GM12892 (cell line): ENCODE results near the gene QKI.

Source experiments
- DNase-seq: peaks from one replicate; pipeline ENCODE4 v3.0.0; 2011; ENCODE audit not compliant: insufficient read length
- FAIRE-seq: peaks from 2 replicates; lab custom pipeline; 2011; peaks lifted over from hg19 to GRCh38; lab: Jason Lieb, UNC
- POLR2A ChIP-seq: IDR thresholded peaks from 2 replicates; pipeline ENCODE4 v1.6.1; 2011; ENCODE audit warnings: low read depth, low read length, control low read depth
- POLR2AphosphoS5 ChIP-seq: IDR thresholded peaks from 2 replicates; pipeline ENCODE4 v1.6.1; 2011; ENCODE audit warnings: low read depth, low read length, control low read depth
- TAF1 ChIP-seq: IDR thresholded peaks from 2 replicates; pipeline ENCODE4 v1.6.1; 2011; ENCODE audit warnings: low read depth, mild to moderate bottlenecking, control low read depth, low read length, borderline replicate concordance

Gene QKI

GRCh38 chr6:163394659-163395058, 19.9 kb upstream of the QKI start:
- DNase-seq (no peak), FAIRE-seq (no peak)
- TF ChIP-seq POLR2A (no peak), POLR2AphosphoS5 (no peak), TAF1 (no peak)

- TF ChIP-seq TAF1 (no peak), POLR2A (no peak), POLR2AphosphoS5 (no peak)
- DNase-seq (no peak), FAIRE-seq (no peak)
Observed at GRCh38 chr6:163395122-163395830, 19.2 kb upstream of the QKI start.

- TF ChIP-seq POLR2AphosphoS5 (no peak), POLR2A (no peak), TAF1 (no peak)
- FAIRE-seq: no peak
- DNase-seq: no peak
Observed at GRCh38 chr6:163395831-163396185, 18.7 kb upstream of the QKI start.

- no peak for TF ChIP-seq POLR2A
- no peak for TF ChIP-seq POLR2AphosphoS5
- TF ChIP-seq TAF1: no peak
- FAIRE-seq (no peak), DNase-seq (no peak)
Observed at GRCh38 chr6:163397326-163397725, 17.2 kb upstream of the QKI start.

- TF ChIP-seq POLR2A: no peak
- TF ChIP-seq TAF1: no peak
- TF ChIP-seq POLR2AphosphoS5: no peak
- DNase-seq (no peak), FAIRE-seq (no peak)
Observed at GRCh38 chr6:163398115-163398514, 16.4 kb upstream of the QKI start.

DNA sequence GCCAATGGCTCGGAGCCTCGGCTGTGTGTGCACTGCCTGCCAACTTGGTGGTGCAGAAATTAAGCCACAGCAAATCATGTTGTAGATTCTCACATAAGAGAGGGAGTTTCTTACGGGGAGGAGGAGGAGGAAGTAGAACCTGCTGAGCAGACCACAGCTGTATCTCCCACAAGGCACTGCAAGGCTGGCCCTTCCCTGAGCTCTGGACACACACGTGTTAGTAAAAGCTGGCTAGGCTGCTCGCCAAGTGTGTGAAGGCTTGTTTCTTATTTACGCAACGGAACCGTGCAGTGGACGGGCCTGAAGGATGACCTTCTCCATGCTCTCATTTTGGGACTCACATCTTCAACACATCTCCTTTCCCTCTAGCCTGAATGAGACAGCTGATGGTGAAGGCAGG, 15.7 kb upstream of the QKI start:
- FAIRE-seq (no peak), DNase-seq (no peak)
- TF ChIP-seq TAF1 (no peak), POLR2A (no peak), POLR2AphosphoS5 (no peak)

DNA sequence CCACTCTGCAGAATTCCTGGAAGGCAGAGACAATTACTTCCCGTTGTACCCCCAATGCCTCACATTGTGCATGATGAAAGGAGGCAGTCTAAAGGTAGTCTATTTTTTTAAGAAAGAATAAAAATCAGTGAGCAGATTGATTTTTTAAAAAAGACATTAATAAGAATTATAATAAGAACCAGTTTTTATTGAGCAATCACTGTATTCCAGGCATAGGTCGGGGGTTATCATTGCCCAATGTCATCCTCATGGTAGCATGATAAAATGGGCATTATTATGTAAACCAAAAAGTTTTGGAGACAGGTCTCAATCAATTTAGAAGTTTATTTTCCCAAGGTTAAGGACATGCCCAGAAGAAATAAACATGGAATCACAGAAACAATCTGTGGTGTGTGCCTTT, 14.0 kb upstream of the QKI start:
- no peak for FAIRE-seq
- no peak for DNase-seq
- TF ChIP-seq TAF1 (no peak), POLR2AphosphoS5 (no peak), POLR2A (no peak)

GRCh38 chr6:163401039-163401885, 13.3 kb upstream of the QKI start:
- FAIRE-seq: no peak
- TF ChIP-seq POLR2AphosphoS5: no peak
- no peak for TF ChIP-seq POLR2A
- TF ChIP-seq TAF1: no peak
- no peak for DNase-seq

GRCh38 chr6:163402616-163403015, 11.9 kb upstream of the QKI start:
- FAIRE-seq (no peak), DNase-seq (no peak)
- no peak for TF ChIP-seq POLR2A
- TF ChIP-seq TAF1: no peak
- TF ChIP-seq POLR2AphosphoS5: no peak

DNA sequence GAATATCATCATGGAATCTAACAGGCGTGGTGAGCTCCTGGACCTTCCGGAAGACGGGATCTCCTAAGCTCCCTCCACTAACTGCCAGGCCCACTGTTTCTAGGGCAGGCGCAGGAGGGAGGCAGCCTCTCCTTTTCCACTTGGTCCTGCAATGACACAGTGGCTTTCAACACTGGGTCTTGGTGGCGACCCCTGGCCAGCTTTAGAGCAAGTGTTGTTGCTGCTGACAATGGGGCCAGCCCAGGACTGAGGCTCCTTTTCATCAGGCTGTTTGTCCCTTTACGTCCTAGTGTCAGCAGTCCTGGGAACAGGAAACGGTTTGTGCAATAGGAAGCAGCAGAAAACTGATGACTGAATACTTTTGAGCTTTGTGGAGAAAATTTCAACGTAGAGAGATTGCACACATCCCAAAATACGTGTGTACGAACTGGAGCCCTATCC, 9.7 kb upstream of the QKI start:
- DNase-seq: no peak
- no peak for FAIRE-seq
- TF ChIP-seq TAF1: no peak

GRCh38 chr6:163405412-163406309, 8.9 kb upstream of the QKI start:
- TF ChIP-seq POLR2AphosphoS5 (no peak), TAF1 (no peak), POLR2A (no peak)
- FAIRE-seq: no peak
- DNase-seq: no peak
